ENCODE results near the gene CHTOP.

Gene CHTOP

DNA sequence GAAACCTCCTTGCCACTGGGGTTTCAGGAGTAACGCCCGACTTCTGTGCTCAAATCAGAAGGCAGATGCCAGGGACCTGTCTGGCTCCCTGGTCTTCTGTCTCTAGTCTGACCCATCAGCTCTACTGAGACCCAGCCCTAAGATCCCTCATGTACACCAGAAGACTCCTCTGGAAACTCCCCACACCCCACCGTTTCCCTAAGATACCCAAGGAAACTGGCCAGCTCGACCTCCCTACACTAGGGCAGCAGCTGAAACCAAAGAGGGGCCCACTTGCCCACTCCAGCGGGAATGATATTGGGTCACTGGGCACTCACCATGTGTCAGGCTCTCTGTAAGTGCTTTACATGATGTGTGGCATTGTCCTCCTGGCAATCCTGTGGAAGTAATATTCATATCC, 20.5 kb upstream of the CHTOP start:
- DNase-seq = no peak

GRCh38 chr1:153614189-153614900, 19.5 kb upstream of the CHTOP start:
- no peak for DNase-seq

GRCh38 chr1:153614906-153615305, 19.0 kb upstream of the CHTOP start:
- no peak for DNase-seq

GRCh38 chr1:153615406-153615805, 18.5 kb upstream of the CHTOP start:
- DNase-seq = no peak

DNA sequence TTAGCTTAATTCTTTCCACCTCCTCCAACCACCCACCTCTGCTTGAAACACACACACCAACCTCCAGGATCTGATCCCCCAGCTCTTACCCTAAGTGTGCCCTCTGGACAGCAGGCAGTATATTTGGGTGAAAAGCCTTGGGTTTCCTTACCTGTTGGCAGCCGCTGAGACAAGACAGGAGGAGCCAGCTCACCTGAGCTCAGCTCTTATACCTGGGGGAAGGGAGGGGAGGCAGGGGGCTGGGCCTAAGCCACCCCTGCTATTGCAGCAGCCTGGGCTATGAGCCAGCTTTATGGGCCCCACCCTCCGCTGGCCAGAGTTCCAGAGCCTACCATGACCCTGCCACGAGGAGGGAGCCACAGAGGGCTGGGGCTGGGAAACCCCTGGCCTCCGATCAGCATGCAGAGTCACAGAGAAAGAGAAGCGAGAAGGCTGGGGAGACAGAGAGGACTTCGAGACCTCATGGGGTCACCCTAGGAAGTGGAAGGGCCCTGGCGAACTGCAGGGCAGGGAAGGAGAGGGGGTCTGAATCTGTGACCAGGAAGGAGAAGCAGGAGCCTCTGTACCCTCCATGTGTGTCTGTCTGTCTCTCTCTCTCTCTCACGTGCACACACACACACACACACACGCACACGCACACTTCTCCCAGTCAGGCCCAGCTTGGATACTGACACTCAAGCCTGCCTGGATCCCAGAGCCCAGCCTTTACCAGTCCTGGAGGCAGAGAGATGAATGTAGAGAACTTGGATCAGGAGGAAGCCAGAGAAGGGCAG, 17.5 kb upstream of the CHTOP start, which contains the start of gene S100A14:
S100A14 (minus strand) TSS at position 182 of the 773 bp plus-strand sequence. CDS start 467 bp downstream, outside the sequence.
- DNase-seq = no peak

DNA sequence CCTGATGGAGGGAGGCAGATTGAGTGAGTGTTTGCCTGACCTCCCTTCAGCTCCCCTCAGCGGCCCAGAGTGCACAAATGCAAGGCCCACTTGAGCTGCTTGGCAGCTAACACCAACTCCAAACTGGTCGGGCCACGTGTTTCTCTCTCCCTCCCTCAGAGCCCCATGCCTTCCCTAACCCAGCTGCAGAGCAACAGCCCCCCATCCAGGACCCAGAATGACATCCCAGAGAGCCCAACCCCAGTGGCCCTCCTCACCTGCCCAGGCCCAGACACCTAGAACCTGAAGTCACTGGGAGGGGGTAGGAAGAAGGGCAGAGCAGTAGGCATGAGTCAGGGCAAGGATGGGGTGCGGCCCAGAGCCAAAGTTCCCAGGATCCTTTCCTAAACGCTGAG, 17.0 kb upstream of the CHTOP start:
- no peak for DNase-seq

GRCh38 chr1:153617663-153618062, 16.2 kb upstream of the CHTOP start:
- DNase-seq = peak; percentile 85

- DNase-seq = no peak
These were observed 14.7 kb upstream of the CHTOP start for GRCh38 chr1:153619171-153619570.

- no peak for DNase-seq
These were observed 10.8 kb upstream of the CHTOP start for GRCh38 chr1:153623101-153623500.

DNA sequence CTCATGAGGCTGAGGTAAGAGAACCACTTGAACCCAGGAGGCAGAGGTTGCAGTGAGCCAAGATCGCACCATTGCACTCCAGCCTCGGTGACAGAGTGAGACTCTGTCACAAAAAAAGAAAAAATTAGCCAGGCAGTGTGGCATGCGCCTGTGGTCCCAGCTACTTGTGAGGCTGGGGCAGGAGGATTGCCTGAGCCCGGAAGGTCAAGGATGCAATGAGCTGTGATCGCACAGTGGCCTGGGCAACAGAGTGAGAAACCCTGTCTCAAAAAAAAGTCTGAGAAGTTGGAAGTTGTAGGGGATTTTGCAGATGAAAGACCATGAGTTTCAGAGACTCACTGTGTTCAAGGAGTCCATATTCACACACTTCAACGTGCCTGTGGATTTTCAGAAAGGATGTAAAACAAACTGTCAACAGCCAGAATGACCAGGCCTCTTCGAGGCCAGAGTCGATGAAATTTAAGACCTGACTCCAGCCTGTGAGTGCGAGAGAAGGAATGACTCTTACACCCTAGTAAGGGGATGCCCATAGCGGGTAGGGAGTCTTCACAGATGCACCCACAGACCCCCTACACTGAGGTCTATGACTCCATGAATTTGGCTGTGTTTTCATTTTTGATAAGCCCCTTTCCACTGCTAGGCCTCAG, 8.8 kb upstream of the CHTOP start:
- no peak for DNase-seq

DNA sequence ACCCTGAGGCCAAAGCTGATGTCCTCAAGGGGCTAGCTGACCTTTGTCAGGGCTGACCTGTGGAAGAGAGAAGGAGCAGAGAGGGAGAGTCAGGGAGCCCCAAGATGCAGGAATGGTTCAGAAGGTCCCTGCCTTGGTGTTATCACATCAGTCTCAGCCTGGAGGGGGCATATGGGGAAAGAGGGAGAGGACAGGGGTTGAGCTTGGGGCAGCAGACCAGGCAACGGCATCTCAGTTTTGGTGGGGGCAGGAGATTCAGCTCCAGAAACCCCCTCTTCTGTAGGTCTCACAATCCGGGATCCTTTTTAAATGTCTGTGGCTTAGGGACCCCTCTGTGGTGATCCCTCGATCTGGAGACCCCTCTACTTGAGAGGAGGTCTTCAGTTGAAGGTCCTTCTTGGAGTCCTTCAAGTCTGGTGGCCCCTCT, 7.4 kb upstream of the CHTOP start:
- no peak for DNase-seq

- no peak for DNase-seq
These were observed 6.8 kb upstream of the CHTOP start, which contains the start of gene S100A13 for GRCh38 chr1:153626904-153627714. Gene S100A13, minus strand, starts transcription at chr1:153627505. Its CDS starts 1,033 bp downstream, at chr1:153626472.

GRCh38 chr1:153627715-153628626, 5.9 kb upstream of the CHTOP start, which contains the start of gene S100A1:
Gene S100A1, plus strand, starts transcription at chr1:153628434. Its CDS starts 2,088 bp downstream, at chr1:153630522.
- DNase-seq = no peak

GRCh38 chr1:153628638-153629342, 5.1 kb upstream of the CHTOP start:
- DNase-seq = no peak

DNA sequence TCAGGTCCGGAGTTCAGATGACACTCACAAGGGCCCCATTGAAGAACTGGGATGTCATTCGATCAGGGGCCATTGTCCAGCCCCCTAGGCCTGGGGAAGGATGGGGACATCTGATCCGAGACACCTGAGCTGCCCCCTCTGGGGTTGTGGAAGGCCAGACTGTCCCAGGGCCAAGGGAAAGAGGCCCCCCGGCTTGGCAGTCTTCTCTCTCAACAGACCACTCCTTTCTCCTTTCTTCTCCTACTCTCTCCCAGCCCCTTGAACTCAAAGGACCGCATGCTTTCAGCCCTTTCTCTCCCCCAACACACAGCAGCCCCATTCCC, 4.6 kb upstream of the CHTOP start:
- no peak for DNase-seq

- DNase-seq = no peak
These were observed 3.9 kb upstream of the CHTOP start for GRCh38 chr1:153629971-153630370.

DNA sequence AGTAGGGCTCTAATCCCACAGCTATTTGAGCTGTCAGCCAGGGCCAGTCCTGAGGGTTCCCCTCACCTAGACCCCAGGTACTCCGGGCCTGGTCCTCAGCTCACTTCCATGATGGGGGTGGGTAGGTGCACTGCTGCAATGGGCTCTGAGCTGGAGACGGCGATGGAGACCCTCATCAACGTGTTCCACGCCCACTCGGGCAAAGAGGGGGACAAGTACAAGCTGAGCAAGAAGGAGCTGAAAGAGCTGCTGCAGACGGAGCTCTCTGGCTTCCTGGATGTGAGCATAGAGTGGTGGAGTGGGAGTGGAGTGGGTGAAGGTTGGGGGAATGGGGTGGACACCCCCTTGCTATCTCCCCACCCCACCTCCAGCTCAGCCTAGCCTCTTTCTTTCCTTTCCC, 3.5 kb upstream of the CHTOP start:
- no peak for DNase-seq

DNA sequence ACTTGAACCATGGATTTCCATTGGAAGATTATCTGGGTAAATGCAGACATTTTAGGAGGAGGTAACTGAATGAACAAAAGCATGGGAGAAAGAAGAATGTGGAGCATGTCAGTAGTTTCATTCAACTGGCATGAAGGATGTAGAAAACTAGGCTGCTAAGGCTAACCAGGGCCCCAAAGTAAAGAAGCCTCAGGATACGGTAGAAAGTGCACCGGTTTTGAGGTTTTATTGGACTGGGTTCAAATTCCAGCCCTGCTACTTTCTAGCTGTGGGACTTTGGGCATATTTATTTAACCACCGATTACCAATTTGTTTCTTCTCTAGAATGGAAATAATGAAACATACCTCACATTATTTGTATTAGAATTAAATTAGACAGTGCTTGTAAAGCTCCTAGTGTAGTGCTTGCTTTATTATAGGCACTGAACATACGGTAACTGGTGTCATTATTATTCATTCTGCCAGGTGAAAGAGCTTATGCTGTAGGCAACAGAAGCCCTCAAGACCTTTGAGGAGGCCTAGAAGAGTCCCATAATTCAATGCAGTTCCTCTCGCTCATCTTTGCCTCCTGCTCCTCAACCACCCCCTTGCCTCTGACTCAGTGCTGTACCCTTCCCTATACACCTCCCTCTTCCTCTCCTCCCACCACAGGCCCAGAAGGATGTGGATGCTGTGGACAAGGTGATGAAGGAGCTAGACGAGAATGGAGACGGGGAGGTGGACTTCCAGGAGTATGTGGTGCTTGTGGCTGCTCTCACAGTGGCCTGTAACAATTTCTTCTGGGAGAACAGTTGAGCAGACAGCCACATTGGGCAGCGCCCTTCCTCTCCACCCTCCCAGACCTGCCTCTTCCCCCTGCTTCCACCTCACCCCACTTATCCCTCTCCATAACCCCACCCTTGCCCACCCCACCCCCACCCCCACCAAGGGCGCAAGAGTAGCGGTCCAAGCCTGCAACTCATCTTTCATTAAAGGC, 2.5 kb upstream of the CHTOP start:
- DNase-seq = no peak

- no peak for DNase-seq
These were observed 609 bp upstream of the CHTOP start for GRCh38 chr1:153633161-153633753.

All from CD4-positive, alpha-beta T cell treated with Interleukin-6 for 4 hours (primary cell).